COR-L47 (cell line): ENCODE measurements around the gene TSEN54.
"Not testable (repeated sequence)": the region's sequence is repeated elsewhere in the genome, so short reads cannot be mapped to it uniquely, and the experiment has no call there.

Experiments used
- DNase-seq: peaks from one replicate; lab custom pipeline; 2025; lab: John Stamatoyannopoulos, UW

Gene TSEN54

GRCh38 chr17:75516255-75516618 is at the start of gene TSEN54:
TSS of gene TSEN54 (plus strand) at chr17:75516528. CDS start at chr17:75516561, 33 bp downstream.
- DNase-seq, result peak; percentile 90

- no peak for DNase-seq
Observed at GRCh38 chr17:75468291-75468754, 48.0 kb upstream of the TSEN54 start.

DNA sequence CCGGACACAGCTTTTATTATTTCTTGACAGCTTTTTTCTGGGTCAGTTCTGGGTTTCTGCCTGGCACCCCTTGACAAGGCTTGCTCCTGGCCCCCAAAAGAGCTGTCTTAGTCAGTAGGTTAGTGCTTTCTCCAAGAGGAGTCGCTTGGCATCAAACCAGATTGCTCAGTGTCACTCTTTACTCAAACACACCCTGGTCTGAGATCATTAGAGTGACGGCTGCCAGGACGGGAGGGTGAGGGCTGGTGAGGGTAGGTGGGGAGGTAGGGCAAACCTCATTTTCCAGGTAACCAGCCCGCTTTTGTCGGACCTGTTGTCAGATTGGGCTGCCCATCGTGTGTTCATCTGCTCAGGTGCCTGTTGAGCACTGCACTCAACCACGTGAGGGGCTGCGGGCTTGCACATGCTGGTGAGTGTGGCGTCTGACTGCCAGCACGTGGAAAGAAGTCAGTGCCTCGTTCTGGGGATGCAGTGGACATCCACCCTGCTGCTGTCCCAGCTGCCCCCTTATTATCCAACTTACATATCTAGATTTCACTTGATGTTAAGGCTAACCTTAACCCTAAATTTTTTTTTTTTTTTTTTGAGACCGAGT is 47.5 kb upstream of the TSEN54 start:
- DNase-seq, result no peak

- no peak for DNase-seq
Observed at GRCh38 chr17:75471207-75471606, 45.1 kb upstream of the TSEN54 start.

GRCh38 chr17:75472119-75472518 is 44.2 kb upstream of the TSEN54 start:
- peak; percentile 95 for DNase-seq

- DNase-seq, result no peak
Observed at GRCh38 chr17:75473246-75473645, 43.1 kb upstream of the TSEN54 start.

DNA sequence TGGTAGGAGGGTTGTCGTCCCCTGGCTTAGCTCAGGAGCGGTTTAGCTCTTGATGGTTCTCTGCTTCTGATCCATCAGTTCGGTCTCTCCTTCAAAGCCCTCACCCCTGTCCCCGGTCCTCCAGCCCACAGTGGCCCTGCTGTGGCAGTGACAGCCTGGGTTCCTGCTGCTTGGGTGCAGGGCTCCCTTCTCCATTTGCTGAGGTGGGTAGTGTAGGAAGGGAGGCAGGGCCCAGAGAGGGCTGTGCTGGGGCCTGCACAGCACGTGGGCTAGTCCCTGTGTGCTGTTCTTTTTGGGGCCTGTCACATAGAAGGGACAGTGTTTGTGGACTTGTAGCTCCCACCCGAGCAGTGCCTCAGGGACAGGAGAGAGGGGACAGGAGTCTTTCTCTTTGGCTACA is 41.6 kb upstream of the TSEN54 start:
- no peak for DNase-seq

DNA sequence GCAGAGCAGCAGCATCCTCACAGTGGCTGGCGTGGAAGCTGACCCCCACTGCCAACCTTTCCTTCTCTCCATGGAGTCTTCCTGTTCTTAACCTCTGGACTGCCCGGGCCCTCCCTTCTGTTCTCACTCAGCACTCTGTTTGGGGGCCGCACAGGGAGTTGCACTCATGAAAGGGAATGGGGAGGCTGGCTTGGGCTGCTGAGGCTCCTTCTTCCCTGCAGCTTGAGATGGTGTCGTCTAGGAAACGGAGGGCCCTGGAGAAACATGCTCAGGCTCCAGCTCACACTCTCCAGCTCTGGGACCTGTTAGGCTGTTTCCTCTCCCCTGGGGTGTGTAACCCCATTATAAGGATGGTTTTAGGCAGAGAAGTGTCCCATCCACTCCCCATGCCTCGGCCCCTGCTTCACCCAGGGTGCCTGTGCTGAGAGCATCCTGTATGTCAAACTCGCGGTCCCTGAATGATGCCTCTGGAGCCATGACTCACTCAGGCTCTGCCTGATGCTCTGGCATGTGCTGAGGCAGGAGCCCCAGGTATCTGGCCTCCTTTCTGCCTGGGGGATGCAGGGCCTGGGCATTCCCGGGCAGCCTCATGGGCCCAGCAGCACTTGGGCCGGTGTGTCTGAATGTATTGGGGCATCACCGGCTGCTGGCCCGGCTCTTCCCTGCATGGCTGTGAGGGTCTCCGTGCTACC is 41.0 kb upstream of the TSEN54 start:
- DNase-seq, result no peak

GRCh38 chr17:75475851-75476250 is 40.5 kb upstream of the TSEN54 start:
- no peak for DNase-seq

DNA sequence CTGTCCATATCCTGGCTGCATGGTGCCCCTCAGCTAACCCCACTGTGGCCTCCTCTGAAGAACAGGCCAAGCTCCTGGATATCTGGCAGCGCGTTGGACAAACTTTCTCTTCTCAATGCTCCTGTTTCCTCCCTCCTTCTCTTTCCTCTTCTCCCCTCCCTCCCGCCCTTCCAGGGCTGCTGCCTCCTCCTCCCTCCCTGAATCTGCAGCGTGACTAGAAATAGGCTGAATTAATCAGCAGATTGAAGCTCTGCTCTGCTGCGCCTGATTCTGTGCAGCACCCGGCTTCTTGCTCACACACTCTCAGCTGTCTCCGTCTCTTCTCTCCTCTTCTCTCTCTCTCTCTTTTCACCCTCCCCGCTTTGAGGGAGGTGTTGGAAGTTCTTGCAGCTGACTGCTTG is 40.1 kb upstream of the TSEN54 start:
- DNase-seq, result no peak

DNA sequence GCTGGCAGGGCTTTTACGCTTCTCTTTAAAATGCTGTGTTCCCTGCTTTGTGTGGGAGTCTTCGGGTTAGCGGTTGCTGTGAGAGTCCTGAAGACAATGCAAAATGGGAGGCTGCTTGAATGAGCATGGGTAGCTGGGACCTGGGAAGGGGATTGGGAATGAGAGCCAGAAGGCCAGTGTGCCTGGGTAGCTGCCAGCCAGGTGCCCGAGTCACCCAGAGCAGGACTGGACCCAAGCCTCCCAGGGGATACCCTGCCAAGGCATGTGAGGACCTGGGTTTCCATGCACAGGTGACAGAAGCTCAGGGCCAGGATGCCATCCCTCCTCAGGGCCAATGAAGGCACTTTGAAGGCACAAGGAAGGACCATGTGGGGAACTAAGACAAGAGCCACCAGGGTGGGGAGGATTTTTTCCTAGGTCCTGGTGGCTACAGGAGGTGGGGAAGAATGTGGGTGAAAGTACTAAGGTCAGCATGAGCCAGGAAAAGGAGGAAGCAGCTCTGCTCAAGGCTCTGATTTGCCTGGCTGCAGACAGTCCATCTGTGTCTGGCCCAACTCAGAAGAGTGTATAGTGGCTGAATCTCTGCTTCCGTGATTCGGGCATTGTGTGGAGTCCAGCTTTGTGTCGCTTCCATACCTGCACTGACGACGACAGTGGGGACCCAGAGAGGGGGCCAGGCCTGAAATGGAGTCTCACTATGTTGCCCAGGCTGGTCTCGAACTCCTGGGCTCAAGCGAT is 39.4 kb upstream of the TSEN54 start:
- DNase-seq, result no peak

GRCh38 chr17:75477490-75477862 is 38.9 kb upstream of the TSEN54 start:
- DNase-seq, result not testable (repeated sequence)

GRCh38 chr17:75478508-75478907 is 37.8 kb upstream of the TSEN54 start:
- no peak for DNase-seq

GRCh38 chr17:75480281-75480680 is 36.0 kb upstream of the TSEN54 start:
- DNase-seq, result no peak

- no peak for DNase-seq
Observed at GRCh38 chr17:75481194-75482068, 34.9 kb upstream of the TSEN54 start.

DNA sequence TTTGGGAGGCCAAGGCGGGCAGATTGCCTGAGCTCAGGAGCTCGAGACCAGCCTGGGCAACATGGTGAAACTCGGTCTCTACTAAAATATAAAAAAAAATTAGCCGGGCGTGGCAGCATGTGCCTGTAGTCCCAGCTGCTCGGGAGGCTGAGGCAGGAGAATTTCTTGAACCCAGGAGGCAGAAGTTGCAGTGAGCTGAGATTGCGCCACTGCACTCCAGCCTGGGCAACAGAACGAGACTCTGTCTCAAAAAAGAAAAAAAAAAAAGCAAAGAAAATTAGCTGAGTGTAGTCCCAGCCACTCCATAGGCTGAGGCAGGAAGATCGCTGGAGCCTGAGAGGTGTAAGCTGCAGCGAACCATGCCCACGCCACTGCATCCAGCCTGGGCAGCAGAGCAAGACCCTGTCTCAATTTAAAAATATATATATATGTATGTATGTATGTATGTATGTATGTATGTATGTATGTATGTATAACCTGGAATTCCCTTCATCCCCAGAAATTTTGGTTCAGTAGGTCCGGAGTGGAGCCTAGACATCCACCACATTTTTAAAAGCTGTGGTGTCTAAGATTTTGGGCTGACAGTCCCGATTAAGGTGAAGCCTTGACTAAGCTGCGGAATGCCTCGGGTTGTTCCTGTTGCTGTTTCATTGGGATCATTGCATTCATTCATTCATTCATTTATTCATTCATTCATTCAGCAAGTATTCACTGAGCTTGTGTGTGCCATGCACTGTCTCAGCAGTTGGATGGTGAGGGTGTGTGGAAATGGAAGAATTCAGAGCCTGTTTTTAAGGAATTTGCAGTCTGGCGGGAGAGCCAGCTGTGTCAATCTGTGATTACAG is 34.0 kb upstream of the TSEN54 start:
- DNase-seq, result no peak

DNA sequence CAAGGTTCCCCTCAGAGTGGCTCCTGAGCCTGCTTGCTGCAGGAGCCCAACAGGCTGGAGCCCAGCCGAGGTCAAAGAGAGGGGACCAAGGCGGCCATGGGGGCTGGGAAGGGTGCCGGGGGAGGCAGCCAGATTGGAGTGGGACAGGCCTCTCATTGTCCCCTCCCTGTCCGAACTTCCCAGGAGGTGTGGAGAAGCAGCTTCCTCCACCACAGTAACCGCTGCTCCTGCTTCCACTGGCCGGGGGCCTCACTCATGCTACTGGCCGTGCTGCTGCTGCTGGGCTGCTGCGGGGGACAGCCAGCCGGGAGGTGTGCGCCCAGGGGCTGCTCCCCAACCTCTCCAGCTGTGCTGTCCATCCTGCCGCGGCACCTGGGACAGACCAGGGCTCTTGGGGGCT is 30.6 kb upstream of the TSEN54 start:
- DNase-seq, result no peak

- no peak for DNase-seq
Observed at GRCh38 chr17:75486151-75486550, 30.2 kb upstream of the TSEN54 start.

DNA sequence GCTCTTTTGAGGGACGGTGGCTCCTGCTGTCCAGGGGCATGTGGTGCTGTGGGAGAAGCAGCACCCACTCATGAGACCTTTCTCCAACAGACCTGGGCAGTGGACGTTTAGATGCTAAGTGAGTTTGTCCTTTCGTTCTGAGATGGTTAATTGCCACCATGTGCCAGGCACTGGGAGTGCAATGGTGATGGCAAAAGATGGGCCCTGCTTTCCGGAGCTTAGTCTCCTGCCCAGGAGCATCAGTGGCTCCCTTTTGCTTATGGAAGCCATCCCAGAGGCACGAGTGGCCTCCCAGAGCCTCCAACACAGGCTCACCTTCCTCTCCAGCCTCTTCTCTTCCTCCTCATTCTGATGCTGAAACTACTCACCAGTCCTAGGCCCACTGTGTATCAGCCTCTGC is 29.4 kb upstream of the TSEN54 start:
- no peak for DNase-seq

DNA sequence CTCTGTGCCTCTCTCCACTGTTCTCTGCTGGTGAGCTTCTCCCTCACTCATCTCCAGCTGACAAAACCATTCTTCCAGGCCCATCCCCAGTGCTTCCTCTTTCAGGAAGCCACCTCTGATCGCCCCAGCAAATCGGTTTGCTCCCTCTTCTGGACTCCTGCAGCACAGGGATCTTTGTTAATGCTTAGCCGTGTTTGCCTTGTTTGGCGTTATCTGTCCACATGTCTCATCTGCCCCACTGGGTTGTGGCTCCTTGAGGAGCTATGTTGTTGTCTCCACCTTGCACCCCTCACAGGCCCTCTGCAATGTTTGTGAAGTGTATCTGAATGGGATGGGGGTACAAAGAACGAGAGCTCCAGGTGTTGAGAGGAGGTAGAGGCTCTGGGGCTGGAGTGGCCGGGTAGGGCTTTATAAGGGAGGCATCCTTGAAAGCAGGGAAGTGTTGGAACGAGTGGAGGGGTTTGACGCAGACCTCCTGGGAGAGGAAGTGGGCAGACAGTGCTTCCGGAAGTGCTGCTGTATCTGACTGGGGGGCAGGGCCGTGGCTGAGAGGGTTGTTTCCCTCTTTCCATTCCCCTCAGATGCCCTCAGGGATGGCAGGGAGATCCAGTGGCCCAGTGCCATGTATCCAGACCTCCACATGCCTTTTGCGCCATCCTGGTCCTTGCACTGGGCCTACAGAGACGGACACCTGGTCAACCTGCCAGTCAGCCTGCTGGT is 28.8 kb upstream of the TSEN54 start:
- no peak for DNase-seq
